Trophoblast cell (in vitro differentiated cells and primary cell): ENCODE measurements around the gene BSN.

Experiments used
- DNase-seq, 2 donors: peaks; one replicate each; pipeline ENCODE4 v3.0.0-alpha.2; 2016
- H2AFZ ChIP-seq: 2 replicates; pipeline ENCODE4 v1.6.1; 2013; ENCODE audit warnings: low read length, moderate library complexity, mild to moderate bottlenecking; ENCODE audit not compliant: insufficient read depth, poor library complexity
- H2AK5ac ChIP-seq: 2 replicates; pipeline ENCODE4 v1.6.1; 2013; ENCODE audit warnings: mild to moderate bottlenecking, low read length
- H2BK120ac ChIP-seq: 2 replicates; pipeline ENCODE4 v1.6.1; 2013; ENCODE audit warnings: low read length, mild to moderate bottlenecking, moderate library complexity; ENCODE audit not compliant: insufficient read depth, poor library complexity
- H2BK12ac ChIP-seq: 2 replicates; pipeline ENCODE4 v1.6.1; 2013; ENCODE audit warnings: mild to moderate bottlenecking, low read length, moderate library complexity
- H2BK5ac ChIP-seq: 2 replicates; pipeline ENCODE4 v1.6.1; 2013; ENCODE audit warnings: low read length, low read depth, moderate library complexity, mild to moderate bottlenecking; ENCODE audit not compliant: poor library complexity
- H3K14ac ChIP-seq: 2 replicates; pipeline ENCODE4 v1.6.1; 2013; ENCODE audit warnings: mild to moderate bottlenecking, low read length
- H3K18ac ChIP-seq: 2 replicates; pipeline ENCODE4 v1.6.1; 2013; ENCODE audit warnings: mild to moderate bottlenecking, low read length
- H3K23ac ChIP-seq: 2 replicates; pipeline ENCODE4 v1.6.1; 2013; ENCODE audit warnings: low read length
- H3K27ac ChIP-seq: 2 replicates; pipeline ENCODE4 v1.5.1; 2013; ENCODE audit warnings: low read depth, mild to moderate bottlenecking, inconsistent platforms, low read length, moderate library complexity
- H3K27me3 ChIP-seq: 2 replicates; pipeline ENCODE4 v1.6.1; 2013; ENCODE audit warnings: inconsistent platforms, mild to moderate bottlenecking, low read length, moderate library complexity; ENCODE audit not compliant: insufficient read depth
- H3K36me3 ChIP-seq, 2 experiments: 1 replicate in 1 of 2; 2 replicates in 1 of 2; pipeline ENCODE4 v1.6.1; 2013; ENCODE audit warnings: low read length in 2 of 2, mild to moderate bottlenecking in 2 of 2, moderate library complexity in 1 of 2; ENCODE audit not compliant: insufficient read depth in 2 of 2, control insufficient read depth in 1 of 2
- H3K4ac ChIP-seq: 2 replicates; pipeline ENCODE4 v1.6.1; 2013; ENCODE audit warnings: low read depth, mild to moderate bottlenecking, low read length, moderate library complexity
- H3K4me1 ChIP-seq, 2 experiments: 1 replicate in 1 of 2; 2 replicates in 1 of 2; pipeline ENCODE4 v1.6.1; 2013; ENCODE audit warnings: low read length in 2 of 2, mild to moderate bottlenecking in 2 of 2, moderate library complexity in 1 of 2; ENCODE audit not compliant: insufficient read depth in 2 of 2, control insufficient read depth in 1 of 2
- H3K4me2 ChIP-seq: 2 replicates; pipeline ENCODE4 v1.6.1; 2013; ENCODE audit warnings: inconsistent platforms, mild to moderate bottlenecking, low read length, moderate library complexity
- H3K4me3 ChIP-seq: 2 replicates; pipeline ENCODE4 v1.5.1; 2013; ENCODE audit warnings: mild to moderate bottlenecking, low read depth, low read length, inconsistent platforms
- H3K79me1 ChIP-seq: one replicate; pipeline ENCODE4 v1.6.1; 2013; ENCODE audit warnings: low read length
- H3K79me2 ChIP-seq: 2 replicates; pipeline ENCODE4 v1.6.1; 2013; ENCODE audit warnings: low read length, mild to moderate bottlenecking; ENCODE audit not compliant: control insufficient read depth, insufficient read depth, poor library complexity
- H3K9ac ChIP-seq: 2 replicates; pipeline ENCODE4 v1.6.1; 2013; ENCODE audit warnings: mild to moderate bottlenecking, low read length
- H3K9me3 ChIP-seq: 2 replicates; pipeline ENCODE4 v1.6.1; 2013; ENCODE audit warnings: low read depth, mild to moderate bottlenecking, control low read depth, inconsistent platforms, low read length; ENCODE audit not compliant: insufficient read depth
- H4K12ac ChIP-seq: 2 replicates; pipeline ENCODE4 v1.6.1; 2013; ENCODE audit warnings: low read depth, mild to moderate bottlenecking, low read length, moderate library complexity
- H4K8ac ChIP-seq: 2 replicates; pipeline ENCODE4 v1.6.1; 2013; ENCODE audit warnings: low read depth, mild to moderate bottlenecking, low read length, moderate library complexity
- H4K91ac ChIP-seq: one replicate; pipeline ENCODE4 v1.6.1; 2013; ENCODE audit warnings: low read depth, mild to moderate bottlenecking, low read length, moderate library complexity
- WGBS: extraction: QIAGEN DNeasy Blood & Tissue Kit; methylation state at CpG from one replicate; pipeline ENCODE4 v1.1.7; 2013; ENCODE audit warnings: missing lambda C conversion rate; ENCODE audit not compliant: insufficient read length, insufficient coverage; ENCODE audit errors: extremely low coverage; 5-methylcytosine and 5-hydroxymethylcytosine counted together

BSN gene

DNA sequence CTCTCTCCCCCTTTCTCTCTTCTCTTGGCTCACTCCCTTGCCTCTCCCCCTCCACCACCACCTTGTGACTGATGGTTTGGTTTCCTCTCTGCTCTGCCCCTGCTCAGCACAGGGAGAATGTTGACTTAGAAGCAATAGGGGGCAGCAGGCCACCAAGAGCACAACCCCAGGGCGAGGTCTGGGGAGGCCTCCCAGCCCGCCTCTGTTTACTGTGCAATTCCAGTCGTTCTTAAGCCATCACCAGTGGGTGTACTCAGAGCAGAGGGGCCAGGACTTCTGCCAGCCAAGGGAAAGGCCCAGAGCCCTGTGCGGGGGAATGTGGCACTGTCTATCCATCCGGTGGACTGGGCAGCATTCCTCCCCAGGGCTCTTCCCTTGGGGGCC lies 114.1 kb downstream of the BSN start:
- no peak overlapping the region for H3K14ac ChIP-seq
- H4K91ac ChIP-seq = no peak overlapping the region
- no peak overlapping the region for H2BK120ac ChIP-seq
- H2BK12ac ChIP-seq = no peak overlapping the region
- no peaks in the 10 kb centered on the region for H3K27me3 ChIP-seq
- no peak overlapping the region for H2AFZ ChIP-seq
- no peak overlapping the region for H4K12ac ChIP-seq
- H3K9me3 ChIP-seq = no peaks in the 10 kb centered on the region
- peaks cover 4% of the 10 kb centered on the region for H3K79me2 ChIP-seq
- no peak overlapping the region for H4K8ac ChIP-seq
- H3K4me3 ChIP-seq = no peak overlapping the region
- H3K27ac ChIP-seq = peak overlapping the region; percentile 45
- peaks cover 8% of the 10 kb centered on the region for H3K79me1 ChIP-seq
- no peak overlapping the region for H3K23ac ChIP-seq
- no peak overlapping the region for H3K4me2 ChIP-seq
- no peak overlapping the region for H2BK5ac ChIP-seq
- H3K4ac ChIP-seq = no peak overlapping the region
- no peaks in the 10 kb centered on the region for H3K36me3 ChIP-seq
- no peak overlapping the region for H2AK5ac ChIP-seq
- H3K18ac ChIP-seq = no peak overlapping the region
- WGBS = no CpG with 5 or more reads among the region's 5 CpGs
- DNase-seq = no peak
- no peak overlapping the region for H3K9ac ChIP-seq
- H3K4me1 ChIP-seq = peaks cover 16 to 17% of the 10 kb centered on the region in 2 experiments

DNA sequence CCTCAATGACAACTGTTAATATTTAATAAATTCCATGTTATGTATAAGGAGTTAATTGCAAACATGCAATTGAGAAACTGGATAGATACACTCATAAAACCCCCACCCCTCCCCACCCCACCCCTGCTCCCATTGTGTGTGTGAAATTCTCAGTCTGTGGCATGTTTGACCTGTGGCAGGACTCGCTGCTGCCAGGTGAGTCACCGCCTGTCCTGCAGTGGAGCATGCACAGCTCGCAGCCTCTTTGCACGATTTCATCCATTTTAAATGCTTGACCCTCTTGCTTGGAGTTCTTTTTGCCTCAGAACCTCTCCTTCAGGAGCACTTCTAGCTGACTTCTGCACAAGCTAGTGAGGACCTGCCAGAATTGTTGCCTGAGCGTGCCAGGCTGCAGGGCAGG lies 114.6 kb downstream of the BSN start:
- no CpG with 5 or more reads among the region's 5 CpGs for WGBS
- no peak overlapping the region for H2BK12ac ChIP-seq
- no peak overlapping the region for H4K91ac ChIP-seq

DNA sequence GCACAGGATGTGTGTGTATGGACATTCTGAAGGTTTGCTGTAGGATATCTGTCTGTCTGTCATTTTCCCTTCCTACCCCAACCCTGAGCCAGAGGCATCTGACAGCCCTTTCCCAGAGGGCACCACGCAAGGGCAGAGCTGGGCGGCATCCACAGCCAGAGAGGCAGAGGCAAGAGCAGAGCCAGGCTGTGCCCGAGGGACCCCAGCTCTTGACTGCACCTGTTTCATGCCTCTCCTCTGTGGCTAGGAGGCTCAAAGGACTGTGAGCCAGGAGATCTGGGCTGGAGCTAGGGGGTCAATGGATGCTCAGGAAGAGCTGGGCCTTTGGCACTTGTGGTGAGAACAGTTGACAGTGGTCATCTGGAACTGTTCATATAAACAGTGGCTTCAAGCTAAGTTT lies 115.1 kb downstream of the BSN start:
- Histone ChIP-seq H3K27ac (peak overlapping the region; percentile 12), H2BK5ac (no peak overlapping the region), H3K36me3 (no peaks in the 10 kb centered on the region), H3K4me3 (no peak overlapping the region), H3K4ac (no peak overlapping the region), H3K18ac (no peak overlapping the region), H2BK120ac (no peak overlapping the region), H3K23ac (no peak overlapping the region), H4K91ac (no peak overlapping the region), H3K27me3 (no peaks in the 10 kb centered on the region), H3K14ac (peak overlapping the region; percentile 4), H3K79me2 (peaks cover 7% of the 10 kb centered on the region), H2AK5ac (no peak overlapping the region), H3K9ac (no peak overlapping the region), H4K8ac (no peak overlapping the region), H2AFZ (no peak overlapping the region), H4K12ac (no peak overlapping the region), H2BK12ac (no peak overlapping the region), H3K4me2 (peak overlapping the region; percentile 52), H3K9me3 (no peaks in the 10 kb centered on the region), H3K79me1 (peaks cover 15% of the 10 kb centered on the region), H3K4me1 (peaks cover 17 to 19% of the 10 kb centered on the region in 2 experiments)
- no CpG with 5 or more reads among the region's 3 CpGs for WGBS
- no peak for DNase-seq

More for the DNA sequence above, 114.6 kb downstream of the BSN start:
- H2AK5ac ChIP-seq = no peak overlapping the region
- no peak overlapping the region for H4K8ac ChIP-seq
- H3K14ac ChIP-seq = no peak overlapping the region
- H3K9ac ChIP-seq = no peak overlapping the region
- H3K27me3 ChIP-seq = no peaks in the 10 kb centered on the region
- no peaks in the 10 kb centered on the region for H3K9me3 ChIP-seq
- H2BK5ac ChIP-seq = no peak overlapping the region
- H3K79me2 ChIP-seq = peaks cover 6% of the 10 kb centered on the region
- H4K12ac ChIP-seq = no peak overlapping the region
- no peak overlapping the region for H2BK120ac ChIP-seq
- H3K4me2 ChIP-seq = peak overlapping the region; percentile 52
- no peak overlapping the region for H3K4ac ChIP-seq
- DNase-seq = peak; percentile 20 to 29
- no peak overlapping the region for H3K18ac ChIP-seq
- H2AFZ ChIP-seq = no peak overlapping the region
- no peak overlapping the region for H3K4me3 ChIP-seq
- H3K23ac ChIP-seq = no peak overlapping the region
- no peaks in the 10 kb centered on the region for H3K36me3 ChIP-seq
- peak overlapping the region; percentile 22 for H3K27ac ChIP-seq
- peaks cover 17 to 19% of the 10 kb centered on the region in 2 experiments for H3K4me1 ChIP-seq
- peaks cover 12% of the 10 kb centered on the region for H3K79me1 ChIP-seq

DNA sequence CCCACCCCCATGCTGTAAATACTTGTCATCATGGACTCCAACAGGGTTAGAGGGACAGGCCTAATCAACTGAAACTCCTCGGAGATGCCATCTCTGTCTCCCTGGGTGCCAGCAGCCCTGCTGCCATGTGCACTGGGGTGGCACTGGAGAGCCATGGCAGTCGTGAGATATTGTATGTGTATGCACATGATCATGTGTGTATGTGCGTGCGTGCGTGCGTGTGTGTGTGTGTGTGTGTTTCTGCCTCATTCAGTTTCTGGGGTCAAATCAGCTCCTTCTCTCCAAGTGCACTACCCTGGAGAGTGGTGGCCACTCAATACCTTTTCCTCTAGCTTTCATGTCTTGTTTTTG lies 116.6 kb downstream of the BSN start:
- peaks cover 21 to 26% of the 10 kb centered on the region in 2 experiments for H3K4me1 ChIP-seq
- H2BK120ac ChIP-seq = no peak overlapping the region
- no peak overlapping the region for H3K4ac ChIP-seq
- no CpG with 5 or more reads among the region's 6 CpGs for WGBS
- no peak overlapping the region for H2BK12ac ChIP-seq
- peaks cover 17% of the 10 kb centered on the region for H3K79me1 ChIP-seq
- H2AK5ac ChIP-seq = no peak overlapping the region
- H3K27ac ChIP-seq = no peak overlapping the region
- H2BK5ac ChIP-seq = no peak overlapping the region
- no peaks in the 10 kb centered on the region for H3K27me3 ChIP-seq
- no peak overlapping the region for H2AFZ ChIP-seq
- no peak overlapping the region for H3K18ac ChIP-seq
- no peak overlapping the region for H4K91ac ChIP-seq
- H4K12ac ChIP-seq = no peak overlapping the region
- H3K79me2 ChIP-seq = peaks cover 11% of the 10 kb centered on the region
- no peak overlapping the region for H3K9ac ChIP-seq
- H3K4me3 ChIP-seq = no peak overlapping the region
- H3K4me2 ChIP-seq = no peak overlapping the region
- no peak for DNase-seq
- peaks cover 3 to 6% of the 10 kb centered on the region in 2 experiments for H3K36me3 ChIP-seq
- no peak overlapping the region for H3K14ac ChIP-seq
- H3K9me3 ChIP-seq = no peaks in the 10 kb centered on the region
- H3K23ac ChIP-seq = no peak overlapping the region
- H4K8ac ChIP-seq = no peak overlapping the region
